NCI-H82 treated with DMSO at 0.1 percent for 48 hours (cell line): Measurements from ENCODE around the gene NASP.
A peak's percentile ranks its signal among the peaks of the same experiment; 100 is the strongest.

Experiments
- DNase-seq: peaks from one replicate; lab custom pipeline; 2025; ENCODE audit not compliant: unreplicated experiment; lab: John Stamatoyannopoulos, UW

Gene NASP

DNA sequence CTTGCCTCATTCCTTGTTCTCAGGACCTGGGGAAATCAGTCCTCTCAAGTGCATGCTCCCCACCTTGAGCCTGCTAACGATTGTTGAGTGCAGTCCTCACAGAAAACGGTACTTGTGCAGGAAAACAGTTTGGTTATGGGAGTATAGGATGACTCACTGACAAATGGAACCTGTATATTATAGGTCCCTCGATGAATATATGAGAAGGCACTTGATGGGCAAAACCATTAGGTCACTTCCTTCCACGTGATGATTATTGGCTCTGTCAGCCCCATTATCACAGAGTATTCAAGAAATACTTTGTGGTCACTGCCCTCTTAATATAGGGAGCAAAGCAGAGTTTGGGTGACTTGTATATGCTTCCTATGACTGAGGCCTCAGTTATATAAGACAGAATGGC lies 33.8 kb downstream of the NASP start:
- DNase-seq: no peak

DNA sequence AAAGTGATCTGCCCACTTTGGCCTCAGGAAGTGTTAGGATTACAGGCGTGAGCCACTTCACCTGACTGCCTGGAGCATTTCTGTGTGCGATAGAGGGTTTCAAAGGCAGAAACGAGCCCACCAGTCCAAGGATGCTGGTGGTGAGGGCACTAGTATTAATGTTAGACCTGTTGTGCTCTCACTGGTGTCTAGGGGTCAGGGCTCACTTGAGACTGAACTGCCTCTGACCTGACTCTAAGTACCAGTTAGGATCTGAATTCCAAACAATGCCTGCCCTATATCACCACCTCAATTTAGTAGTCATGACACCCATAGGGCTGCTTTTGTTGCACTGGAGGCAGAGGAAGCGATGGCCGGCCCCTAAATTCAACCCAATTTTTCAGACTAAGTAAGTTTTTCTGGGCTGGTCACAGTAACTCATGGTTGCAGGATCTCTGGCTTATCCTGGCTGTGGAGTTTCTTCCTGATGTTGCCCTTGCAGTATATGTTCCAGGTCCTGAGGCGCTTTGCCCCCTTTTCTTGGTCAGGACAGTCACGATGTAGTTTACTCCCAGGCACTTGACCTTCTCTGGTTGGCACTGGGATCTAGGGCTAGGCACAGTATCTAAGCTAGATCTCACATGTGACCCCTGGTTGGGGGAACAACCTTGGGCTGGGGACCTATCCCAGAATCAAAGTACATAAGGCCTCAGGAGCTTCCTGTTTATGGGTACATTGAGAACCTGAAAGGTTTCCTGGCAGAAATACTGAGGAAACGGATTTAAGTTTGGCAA lies 35.5 kb downstream of the NASP start:
- no peak for DNase-seq

DNA sequence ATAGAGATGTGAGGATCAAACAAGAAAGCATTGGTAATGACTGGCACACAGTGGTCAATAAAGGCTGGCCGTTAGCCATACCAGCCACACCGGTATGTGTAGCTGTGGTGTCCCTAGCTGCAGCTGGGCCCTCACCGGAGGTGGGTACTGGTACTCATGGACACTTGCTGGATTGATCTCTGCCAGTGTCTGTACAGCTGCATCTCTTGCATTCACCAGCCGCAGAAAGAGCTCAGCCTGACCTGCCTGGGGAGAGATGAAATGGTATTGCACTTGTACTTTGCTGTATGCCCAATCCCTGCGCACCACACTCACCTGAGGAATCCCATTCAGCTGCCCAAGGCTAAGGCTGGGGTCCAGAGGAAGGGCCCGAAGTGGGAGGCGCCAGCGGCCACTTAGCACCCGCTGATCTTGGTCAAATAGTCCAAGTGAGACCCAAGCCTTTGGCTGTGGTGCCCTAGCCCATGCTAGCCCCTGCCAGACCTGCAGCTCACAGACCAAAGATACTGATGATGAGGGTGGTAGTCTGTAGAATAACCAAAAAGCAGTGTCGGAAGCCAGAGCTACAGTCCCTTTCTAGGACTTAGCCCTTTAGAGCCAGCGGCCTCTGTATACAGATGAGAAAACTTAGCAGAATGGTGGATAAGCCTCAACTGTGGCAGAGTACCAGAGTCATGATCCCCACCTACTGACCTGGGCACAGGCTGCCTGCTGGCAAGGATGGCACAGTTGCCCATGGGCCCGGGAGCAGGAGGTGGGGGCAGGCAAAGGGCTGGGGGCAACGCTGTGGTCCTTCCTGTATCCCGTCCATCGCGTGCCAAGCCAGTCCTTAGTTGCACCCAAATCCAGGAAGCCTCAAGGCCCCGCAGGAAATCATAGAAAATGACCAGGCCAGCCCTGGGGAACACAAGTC lies 37.0 kb downstream of the NASP start:
- no peak for DNase-seq

DNA sequence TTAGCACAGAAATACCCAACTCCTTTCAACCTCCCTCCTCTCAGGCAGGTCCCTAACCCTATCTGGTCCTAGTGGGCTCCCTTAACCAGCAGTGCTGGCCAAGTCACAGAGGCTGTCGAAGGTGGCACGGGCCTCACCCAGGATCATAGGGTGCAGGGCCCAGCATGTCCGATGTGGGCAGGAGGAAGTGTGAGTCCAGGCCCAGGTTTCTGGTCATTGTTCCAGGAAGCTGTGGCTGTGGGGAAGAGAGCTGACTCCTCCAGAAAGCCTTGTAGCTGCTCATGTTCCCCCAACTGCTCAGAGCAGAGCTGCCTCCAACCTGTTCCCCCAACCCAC lies 37.6 kb downstream of the NASP start:
- no peak for DNase-seq

DNA sequence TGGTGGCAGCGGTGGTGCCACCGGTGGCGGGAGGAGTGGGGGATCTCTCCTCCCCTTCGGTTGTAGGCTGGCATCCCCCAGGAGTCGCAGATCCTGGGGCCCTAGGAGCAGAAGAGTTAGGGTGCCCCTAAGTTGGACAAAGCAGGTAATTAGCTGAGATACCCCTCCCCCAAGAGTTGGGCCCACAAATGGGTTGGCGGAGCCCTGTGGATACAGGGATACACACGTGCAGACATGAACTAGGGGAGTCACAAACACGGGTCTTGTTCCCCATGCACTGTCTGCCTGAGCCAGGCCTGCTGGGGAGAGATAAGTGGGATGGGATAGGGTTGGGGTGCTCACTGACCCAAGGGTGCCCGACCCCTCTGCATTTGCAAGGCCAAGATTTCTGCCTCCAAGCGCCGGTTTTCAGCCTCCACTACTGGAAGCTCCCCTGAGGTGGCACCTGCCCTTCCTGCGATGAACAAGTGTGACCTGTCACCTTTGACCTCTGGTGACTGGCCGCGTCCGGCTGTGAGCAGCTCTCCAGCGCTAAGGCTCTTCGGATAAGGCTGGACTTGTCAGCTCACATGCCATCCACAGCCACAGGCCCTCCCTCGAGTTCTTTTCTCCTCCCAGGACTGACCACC lies 38.2 kb downstream of the NASP start:
- no peak for DNase-seq

DNA sequence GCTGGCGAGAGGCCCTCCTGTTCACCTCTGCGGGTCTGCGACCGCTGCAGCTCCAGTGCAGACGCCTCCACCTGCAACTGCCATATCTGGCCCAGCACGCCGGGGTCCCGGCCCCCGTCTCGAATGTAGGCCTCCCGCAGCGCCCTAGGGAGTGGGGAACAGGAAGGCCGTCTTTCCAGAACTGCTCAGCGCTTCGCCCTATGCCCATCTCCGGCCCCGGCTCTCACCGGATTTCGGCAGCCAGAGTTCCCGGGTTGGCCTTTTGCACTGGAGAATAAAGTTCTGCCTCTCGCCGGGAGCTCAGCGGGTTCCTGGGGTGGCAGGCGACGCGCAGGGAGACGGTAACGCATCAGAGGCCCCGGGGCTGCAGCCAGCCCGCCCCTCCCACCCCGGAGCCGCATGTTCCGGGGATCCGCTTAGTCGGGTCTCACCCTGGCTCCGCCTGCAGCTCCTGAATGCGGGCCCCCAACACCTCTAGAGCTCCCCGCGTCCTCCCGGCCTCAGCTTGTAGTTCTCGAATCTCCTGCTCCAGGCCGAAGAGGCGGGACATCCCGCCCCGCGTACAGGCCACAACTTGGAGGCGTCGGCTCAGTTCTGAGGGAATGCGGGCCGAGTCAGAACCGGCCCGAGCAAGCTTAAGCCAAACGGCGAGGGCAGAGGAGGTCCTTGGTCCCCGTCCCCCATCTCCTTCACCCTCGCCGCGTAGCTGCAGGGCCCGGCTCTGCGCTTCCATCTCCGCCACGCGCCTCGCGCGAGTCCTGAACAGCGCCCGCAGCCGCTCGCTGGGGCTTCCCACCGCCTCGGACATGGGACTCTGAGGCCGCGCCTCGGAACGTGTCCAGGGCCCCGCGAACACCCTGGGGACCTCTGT lies 38.9 kb downstream of the NASP start:
- DNase-seq: no peak

DNA sequence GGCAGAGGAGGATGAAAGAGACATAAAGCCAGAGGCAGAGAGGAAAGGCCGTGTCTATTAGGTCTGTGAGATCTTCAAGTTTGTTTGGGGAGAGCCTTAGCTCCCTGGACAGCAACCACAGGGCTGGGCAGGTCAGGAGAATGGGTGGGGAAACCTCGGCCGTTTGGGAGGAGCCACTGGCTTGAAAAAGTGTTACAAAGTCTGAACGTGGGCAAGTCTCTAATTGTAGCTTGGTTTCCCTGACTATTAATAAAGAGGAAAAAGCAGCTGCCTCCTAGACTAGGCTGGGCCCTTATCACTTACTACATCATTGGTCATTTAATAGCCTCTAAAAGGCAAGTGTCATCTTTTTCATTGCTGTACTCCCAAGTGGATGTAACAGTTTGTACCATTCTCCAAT lies 40.1 kb downstream of the NASP start, which contains the start of gene CCDC17:
TSS of gene CCDC17 (minus strand) at position 83 of the 400 bp plus-strand sequence. CDS start 145 bp downstream, outside the sequence.
- no peak for DNase-seq

DNA sequence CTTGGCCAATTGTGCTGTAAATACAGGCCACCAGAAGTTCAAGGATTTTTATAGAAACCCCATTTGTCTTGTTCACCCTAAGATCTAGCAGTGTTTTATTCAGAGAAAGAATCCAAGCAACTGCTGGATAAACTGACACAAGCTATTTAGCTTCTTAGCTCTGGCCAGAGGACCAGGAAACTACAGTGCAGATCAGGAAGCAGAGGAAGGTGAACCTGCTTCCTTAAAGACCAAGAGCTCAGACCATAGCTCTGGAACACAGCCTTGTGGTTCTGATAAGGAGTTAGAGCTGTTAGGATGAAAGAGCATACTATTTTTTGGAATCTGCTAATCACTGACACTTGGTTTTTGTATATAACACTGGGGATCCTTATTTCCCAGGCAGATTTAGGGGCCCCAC lies 45.2 kb downstream of the NASP start:
- no peak for DNase-seq

DNA sequence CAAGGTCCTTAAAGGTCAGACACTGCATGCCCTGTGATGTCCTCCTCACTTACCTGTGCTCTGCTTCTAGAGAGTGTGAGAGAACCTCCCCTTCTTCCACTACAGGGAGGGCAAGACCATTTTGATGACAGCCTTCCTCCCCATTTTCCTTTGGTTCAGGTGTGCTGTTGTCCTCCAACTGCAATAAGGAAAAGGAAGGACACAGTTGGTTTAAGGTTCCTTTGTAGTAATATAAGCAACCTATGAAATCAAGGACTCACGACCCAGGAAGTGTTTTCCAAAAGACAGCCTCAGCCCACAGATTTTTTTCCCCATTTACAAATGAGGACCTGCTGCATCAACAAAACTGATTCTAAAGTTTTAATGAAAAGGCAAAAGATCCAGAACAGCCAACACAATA lies 46.6 kb downstream of the NASP start:
- no peak for DNase-seq

DNA sequence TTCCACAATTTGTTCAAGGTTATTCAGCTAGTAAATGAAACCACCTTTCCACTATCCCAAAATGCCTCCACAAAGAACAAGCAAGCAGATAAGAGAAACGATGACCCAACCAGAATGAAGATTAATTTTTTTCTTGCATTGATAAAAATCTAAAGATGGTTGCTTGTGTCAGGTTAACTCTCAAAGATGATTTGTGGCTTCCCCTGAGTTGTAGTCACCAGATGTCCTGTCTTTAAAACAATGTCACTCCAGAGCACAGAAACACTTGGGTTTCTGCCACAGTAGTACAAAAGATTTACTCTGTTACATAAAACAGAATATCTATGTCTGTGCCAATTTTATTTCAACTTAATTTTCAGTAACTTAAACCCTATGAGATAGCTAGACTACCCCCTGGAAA lies 51.4 kb downstream of the NASP start:
- DNase-seq: no peak

DNA sequence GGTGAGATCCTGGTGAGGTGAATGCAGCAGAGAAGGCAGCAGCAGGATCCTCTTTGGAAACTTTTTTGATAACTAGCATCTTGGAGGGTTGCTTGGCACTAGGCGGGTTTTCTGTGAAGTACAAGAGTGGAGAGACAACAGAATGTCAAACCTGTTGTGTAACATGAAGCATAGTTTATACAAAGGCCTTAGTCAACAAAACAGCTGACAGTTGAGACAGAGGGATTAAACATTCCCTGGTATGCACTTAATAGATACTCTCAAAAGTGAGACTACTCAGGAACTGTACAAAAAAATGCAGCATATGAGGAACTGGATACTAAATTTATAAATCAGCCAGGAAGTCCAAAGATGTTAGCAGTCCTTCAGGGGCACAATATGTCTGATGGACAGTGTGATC lies 56.5 kb downstream of the NASP start:
- DNase-seq: no peak

DNA sequence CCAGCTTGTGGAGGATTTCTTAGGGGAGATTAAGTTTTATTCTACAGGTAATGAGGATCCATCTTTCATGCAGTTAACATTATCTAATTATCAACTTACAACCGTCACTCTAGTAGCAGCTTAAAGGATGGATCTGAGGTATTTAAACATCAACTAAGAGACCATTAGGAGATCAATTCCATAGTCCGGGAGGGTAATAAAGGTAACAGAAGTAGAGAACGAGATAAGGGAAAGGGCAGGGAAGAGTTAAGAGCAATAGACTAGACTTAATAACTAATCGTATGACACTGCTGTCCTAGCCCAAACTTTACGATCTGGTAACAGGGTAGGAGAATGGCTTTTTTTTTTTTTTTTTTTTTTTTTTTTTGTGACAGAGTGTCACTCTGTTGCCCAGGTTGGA lies 59.5 kb downstream of the NASP start:
- peak; percentile 99 for DNase-seq

DNA sequence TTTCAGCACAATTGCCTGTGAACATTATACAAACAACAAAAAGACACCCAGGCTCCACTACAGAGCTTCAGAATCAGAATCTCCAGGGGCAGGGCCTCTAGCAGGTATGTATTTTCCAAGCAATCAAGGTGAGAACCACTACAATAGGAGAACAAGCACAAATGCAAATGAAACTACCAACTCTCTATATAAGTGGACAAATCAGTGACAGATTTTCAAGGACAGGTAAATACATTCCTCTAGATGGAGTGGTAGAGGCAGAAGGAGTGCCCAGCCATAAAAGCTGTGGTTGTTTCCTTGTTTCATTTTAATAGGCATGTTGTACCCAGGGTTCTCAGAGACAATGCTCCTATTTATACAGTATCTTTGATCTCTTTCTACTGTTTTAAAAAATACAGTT lies 60.1 kb downstream of the NASP start:
- no peak for DNase-seq

DNA sequence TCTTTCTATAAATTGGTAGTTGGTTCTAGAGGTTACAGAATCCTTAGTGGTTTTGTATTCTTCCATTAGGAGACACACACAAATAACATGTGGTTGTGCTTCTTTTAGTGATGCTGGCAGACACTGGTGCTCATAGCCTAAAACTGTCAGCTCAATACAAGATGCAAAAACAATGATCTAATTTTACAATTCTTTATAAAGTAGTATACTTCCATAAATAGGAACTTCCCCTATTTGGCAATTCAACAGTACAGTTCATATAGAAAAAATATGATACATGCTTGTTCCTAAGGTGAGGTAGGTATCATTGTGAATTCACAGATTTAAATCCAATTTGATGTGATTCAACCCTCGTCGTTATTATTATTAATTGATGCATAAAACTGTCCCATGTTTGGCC lies 60.8 kb downstream of the NASP start:
- DNase-seq: no peak

DNA sequence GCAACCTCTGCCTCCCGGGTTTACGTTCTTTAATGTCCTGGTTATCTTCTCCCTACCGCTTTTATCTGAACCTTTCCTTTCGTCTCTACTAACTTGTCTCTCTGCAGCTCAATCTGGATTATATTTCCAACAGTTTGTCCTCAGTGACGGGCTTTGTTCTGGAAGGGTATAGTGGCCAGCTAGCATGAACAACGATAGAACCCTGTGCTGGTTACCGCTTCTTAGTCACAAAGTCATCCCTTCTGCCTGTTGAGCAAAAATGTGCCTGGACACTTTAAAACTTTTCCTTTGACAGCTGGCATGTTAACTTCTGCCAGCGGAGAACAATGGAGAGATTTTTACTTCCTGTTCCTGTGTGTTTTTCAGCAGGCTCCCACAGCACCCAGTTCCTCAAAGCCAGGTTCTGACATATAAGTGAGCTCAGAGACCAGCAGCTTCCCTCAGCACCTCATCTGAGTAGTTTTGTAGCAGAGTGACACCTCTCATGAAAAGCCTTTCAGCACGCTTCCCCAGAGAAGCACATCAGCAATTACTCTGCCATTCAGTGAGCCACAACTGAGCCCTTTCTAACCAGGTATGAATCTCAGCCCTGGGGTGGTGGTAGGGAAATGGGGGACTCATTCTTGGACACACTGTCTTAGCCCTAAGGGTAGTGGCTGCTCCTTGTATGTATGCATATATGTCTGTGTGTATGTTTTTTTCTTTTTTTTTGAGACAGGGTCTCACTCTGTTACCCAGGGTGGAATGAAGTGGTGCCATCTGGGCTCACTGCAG lies 63.6 kb downstream of the NASP start:
- DNase-seq: no peak

DNA sequence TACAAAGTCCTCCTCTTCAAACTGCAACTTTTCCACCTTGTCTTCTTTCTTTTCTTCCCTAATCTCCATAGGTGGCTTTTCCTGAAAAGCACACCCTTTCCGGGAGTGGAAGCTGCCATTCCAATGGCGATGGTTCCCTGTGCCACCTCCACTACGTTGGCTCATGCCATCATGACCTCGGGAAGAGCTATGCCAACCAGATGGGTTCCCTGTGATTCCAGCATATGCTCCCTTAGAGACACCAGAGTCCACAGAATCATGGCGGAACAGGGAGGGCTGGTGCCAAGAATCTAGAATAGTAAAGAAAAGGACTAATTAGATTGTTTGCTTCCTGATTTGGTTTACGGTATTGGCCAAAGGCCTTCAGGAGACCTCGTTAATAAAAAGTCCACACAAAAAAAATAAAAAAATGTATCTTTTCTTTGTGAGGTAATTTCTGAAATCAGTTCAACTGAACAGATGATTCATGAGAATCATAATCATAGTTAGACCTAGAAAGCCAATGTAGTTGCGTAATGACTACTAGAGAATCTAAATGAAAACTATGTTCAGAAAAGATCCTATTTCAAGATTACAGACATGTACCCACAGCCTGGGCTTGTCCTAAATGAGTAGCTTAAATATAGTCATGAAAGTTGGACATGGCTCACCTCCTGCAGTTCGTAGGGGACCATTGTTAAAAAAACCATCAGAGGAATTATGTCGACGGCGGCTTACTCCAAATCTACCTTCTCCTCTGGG lies 70.9 kb downstream of the NASP start:
- no peak for DNase-seq

DNA sequence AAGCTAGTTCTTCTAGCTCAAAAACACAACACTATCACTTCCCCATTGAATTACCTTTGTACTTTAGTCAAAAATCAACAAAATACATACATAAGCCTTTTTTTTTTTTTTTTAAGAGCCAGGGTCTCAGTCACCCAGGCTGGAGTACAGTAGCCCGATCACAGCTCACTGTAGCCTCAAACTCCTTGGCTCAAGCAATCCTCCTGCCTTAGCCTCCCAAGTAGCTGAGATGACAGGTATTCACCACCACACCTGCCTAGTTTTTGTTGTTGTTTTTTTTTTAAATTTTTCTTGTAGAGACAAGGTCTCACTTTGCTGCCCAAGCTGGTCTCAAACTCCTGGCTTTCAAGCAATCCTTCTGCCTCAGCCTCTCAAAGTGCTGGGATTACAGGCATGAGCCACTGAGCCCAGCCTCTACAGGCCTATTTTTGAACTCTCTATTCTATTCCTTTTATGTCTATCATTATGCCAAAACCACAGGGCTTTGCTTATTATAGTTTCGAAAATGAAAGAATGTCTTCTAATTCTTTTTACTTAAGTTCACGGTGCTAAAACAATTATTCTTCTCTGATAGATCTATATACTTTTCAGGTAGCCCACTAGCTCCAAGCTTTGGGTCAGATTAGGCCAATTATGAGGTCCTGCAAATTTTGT lies 72.9 kb downstream of the NASP start:
- no peak for DNase-seq

DNA sequence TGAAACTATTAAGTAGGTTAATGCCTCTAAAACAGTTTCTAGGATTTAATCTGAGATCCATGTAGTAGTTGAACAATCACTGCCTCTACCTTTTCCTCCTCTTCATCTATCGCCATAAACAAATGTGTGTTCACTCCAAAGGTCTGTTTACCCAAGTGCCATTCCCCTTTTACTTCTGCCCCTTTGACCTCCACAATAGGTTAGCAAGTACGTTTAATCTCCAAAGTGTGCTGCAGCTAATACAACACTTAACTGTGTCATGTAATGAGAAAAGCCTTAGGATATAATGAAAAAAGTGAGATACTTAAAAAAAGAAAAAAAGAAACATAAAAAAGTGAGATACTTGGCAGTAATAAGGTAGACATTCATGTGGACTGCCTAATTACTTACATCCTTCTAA lies 74.3 kb downstream of the NASP start:
- DNase-seq: no peak

DNA sequence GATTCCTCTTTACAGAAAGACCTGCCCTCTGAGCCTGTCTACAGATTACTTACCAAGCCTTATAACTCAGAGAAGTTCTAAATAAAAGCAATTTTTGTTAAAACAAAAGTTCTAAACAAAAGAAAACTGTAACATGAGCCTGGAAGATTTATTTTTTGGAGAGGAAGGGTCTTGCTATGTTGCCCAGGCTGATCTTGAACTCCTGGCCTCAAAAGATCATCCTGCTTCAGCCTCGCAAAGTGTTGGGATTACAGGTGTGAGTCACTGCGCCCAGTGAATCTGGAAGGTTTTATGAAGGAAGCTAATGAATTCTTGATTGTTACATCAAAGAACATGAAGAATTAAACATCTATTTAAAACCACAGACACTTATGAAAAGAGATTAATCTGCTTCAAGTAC lies 75.4 kb downstream of the NASP start:
- DNase-seq: no peak
